ENCODE results near the gene TNKS1BP1. TPM values are rescaled to one million over a fixed set of nuclear protein-coding genes. Genes with fewer than 3 reads are reported as not detected.
"Not testable (repeated sequence)": the region's sequence is repeated elsewhere in the genome, so short reads cannot be mapped to it uniquely, and the experiment has no call there.

TNKS1BP1 gene, protein sequence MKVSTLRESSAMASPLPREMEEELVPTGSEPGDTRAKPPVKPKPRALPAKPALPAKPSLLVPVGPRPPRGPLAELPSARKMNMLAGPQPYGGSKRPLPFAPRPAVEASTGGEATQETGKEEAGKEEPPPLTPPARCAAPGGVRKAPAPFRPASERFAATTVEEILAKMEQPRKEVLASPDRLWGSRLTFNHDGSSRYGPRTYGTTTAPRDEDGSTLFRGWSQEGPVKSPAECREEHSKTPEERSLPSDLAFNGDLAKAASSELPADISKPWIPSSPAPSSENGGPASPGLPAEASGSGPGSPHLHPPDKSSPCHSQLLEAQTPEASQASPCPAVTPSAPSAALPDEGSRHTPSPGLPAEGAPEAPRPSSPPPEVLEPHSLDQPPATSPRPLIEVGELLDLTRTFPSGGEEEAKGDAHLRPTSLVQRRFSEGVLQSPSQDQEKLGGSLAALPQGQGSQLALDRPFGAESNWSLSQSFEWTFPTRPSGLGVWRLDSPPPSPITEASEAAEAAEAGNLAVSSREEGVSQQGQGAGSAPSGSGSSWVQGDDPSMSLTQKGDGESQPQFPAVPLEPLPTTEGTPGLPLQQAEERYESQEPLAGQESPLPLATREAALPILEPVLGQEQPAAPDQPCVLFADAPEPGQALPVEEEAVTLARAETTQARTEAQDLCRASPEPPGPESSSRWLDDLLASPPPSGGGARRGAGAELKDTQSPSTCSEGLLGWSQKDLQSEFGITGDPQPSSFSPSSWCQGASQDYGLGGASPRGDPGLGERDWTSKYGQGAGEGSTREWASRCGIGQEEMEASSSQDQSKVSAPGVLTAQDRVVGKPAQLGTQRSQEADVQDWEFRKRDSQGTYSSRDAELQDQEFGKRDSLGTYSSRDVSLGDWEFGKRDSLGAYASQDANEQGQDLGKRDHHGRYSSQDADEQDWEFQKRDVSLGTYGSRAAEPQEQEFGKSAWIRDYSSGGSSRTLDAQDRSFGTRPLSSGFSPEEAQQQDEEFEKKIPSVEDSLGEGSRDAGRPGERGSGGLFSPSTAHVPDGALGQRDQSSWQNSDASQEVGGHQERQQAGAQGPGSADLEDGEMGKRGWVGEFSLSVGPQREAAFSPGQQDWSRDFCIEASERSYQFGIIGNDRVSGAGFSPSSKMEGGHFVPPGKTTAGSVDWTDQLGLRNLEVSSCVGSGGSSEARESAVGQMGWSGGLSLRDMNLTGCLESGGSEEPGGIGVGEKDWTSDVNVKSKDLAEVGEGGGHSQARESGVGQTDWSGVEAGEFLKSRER (N-terminal part only)
- 10 to 100 TPM in 1 of 2 donors, 1 to 10 TPM in 1; 5.6 to 17.7 TPM for total RNA-seq

DNA sequence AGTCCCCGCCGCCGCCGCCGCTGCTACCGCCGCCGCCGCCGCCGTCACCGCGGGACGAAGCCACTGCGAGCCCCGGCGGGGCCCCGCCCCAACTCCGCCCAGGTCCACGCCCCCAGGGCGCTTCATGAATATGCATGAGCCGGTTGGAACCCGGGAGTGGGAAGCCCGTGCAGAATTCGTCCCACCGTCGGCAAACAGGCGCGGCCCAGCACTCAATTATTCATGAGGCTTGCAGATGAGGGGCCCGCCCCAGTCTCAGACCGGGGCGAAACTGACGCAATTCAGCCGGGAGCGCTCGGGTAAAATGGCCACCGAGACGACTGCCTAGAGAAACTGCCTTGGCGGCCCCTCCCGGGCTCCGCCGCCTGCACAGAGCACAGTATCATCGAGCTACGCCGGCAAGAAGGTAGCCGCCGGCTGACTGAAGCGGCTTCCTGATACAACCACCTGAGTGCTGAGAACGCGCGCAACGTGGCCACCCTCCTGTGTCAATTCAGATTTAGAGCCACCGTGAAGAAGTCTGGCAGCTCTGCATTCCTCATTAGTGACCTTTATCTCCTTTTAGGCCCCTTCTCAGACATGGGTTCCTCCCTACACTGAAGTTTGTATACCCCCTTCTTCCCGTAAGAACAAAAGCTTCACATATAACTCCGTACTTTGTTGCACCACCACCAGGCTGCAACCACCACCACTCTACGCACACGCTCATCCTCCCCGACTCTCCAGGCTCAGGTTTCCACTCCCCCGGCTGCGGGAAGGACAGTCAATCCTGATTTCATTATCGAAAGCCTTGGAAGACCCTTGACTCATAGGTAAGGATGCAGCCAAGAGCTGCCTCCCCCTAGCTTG is at the start of gene TNKS1BP1:
TSS of gene TNKS1BP1 (minus strand) at position 67 of the 849 bp plus-strand sequence. CDS start 3,067 bp downstream, outside the sequence.
- H3K36me3 Mint-ChIP-seq, result peaks cover 37 to 46% of the 10 kb centered on the region in 2 donors
- ATAC-seq (peak; percentile 91 to 93), DNase-seq (ENCODE audit: low spot score in 2 of 2) (peak; percentile 84 to 91)
- H3K27ac Mint-ChIP-seq, result peak within 1 kb of the TSS; percentile 87 to 97
- no peaks in the 10 kb centered on the region for H3K9me3 Mint-ChIP-seq

DNA sequence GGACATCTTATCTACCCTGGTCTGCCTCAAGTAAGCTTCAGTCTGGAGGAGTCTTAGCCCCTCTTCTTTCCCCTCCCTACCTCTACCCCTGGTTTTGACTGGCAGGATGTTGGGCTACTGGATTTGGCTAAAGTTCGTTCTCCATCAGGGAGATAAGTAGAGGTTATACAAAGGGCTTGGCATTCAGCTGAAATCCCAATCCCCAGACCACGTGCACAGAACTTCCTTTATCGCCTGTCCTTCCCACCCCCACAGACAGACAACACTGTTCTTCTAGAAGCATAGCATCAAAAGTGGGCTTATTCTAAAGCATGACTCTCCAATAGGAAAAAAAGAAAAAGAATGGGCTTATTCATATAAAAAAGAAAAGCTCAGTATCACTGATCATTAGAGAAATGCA is 48.4 kb upstream of the TNKS1BP1 start:
- H3K27ac Mint-ChIP-seq, result no peak overlapping the region
- H3K9me3 Mint-ChIP-seq, result no peaks in the 10 kb centered on the region
- DNase-seq (ENCODE audit: low spot score in 2 of 2) (no peak), ATAC-seq (no peak)
- no peaks in the 10 kb centered on the region for H3K36me3 Mint-ChIP-seq

DNA sequence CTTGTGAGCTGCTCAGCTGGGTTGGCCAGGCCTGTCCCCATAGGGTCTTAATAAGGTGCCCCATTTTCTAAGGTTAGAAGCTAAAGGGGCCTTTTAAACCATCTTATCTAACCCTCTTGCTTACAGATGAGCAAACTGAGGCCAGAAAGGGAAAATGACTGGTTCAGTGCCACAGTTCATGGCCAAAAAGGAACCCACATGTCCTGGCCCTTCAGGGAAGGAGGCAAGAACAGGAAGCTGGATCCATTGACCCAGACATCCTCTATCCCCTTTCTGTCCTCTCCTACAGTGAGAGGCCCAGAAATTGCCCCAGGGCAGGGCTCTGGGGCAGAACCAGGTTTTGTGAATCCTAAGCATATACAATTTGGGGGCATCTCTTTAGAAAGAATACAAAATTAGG is 46.2 kb upstream of the TNKS1BP1 start:
- Mint-ChIP-seq H3K9me3 (no peaks in the 10 kb centered on the region), H3K27ac (no peak overlapping the region), H3K36me3 (no peaks in the 10 kb centered on the region)
- DNase-seq (ENCODE audit: low spot score in 2 of 2) (no peak), ATAC-seq (no peak)

DNA sequence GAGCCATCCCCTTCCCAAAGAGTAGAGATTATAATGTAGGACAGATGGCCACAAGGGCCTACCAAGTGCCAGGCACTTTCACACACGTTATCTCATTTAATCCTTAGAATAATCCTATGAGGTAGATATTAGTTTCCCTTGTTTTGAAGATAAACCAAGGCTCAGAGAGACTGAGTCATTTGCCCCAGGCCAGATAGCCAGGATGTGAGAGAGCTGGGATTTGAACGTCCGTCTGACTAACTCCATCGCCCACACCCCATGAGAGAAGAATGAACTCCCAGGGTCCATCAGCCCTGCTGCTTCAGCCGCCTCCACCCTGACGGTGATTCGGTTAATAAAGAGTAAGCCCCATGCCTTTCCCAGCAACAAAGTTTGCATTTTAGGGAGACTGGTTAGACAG is 45.5 kb upstream of the TNKS1BP1 start:
- DNase-seq (ENCODE audit: low spot score in 2 of 2) (no peak), ATAC-seq (no peak)
- Mint-ChIP-seq H3K9me3 (no peaks in the 10 kb centered on the region), H3K27ac (peak overlapping the region in 1 of 2 donors; percentile 22), H3K36me3 (no peaks in the 10 kb centered on the region)

DNA sequence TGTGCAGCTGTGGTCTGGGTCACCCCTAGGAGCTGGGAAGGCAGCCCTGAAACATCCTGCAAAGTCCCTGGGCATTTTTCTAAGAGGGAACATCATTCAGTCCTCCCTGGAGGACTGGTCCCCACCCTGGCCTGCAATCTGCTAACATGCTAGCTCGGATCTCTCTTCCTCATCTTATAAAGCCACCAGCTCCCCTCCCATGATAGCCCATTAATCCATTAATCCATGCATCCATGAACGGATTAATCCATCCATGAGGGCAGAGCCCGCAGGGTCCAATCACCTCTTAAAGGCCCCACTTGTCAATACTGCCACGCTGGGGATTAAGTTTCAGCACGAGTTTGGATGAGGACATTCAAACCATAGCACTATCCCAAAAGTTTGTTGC is 44.1 kb upstream of the TNKS1BP1 start:
- DNase-seq (ENCODE audit: low spot score in 2 of 2) (no peak), ATAC-seq (no peak)
- no peaks in the 10 kb centered on the region for H3K9me3 Mint-ChIP-seq
- no peaks in the 10 kb centered on the region for H3K36me3 Mint-ChIP-seq
- H3K27ac Mint-ChIP-seq, result no peak overlapping the region

DNA sequence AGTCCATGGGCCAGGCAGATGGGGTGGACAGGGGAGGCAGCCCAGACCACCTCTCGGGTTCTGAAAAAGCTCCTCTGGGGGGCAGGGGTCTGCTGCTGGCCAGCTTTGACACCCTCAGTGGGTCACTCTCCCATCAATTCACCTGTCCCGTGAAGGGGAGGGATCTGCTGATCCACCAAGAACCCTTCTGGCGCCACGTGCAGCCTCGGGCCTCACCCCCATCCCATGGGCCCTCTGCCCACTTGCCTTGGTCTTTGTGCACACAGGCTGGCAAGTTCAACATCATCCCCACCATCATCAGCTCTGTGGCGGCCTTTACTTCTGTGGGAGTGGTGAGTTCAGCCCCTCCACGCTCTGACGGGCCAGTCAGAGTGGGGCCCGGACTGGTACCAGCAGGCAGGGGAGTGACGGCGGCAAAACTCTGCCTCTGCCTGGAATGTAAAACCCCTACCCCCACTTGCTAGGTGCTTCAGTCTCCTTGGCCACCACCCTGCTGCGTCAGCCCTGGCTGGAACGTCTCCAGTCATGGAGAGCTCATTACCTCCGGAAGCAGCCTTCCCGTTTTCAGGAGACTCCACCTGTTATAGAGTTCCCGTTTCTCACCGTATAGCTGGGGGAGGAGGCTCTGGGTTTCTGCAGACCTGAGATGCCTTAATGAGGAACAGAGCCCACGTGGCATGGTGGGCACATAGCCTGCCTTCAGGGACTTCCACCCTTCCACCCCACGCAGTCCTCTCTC is 43.5 kb upstream of the TNKS1BP1 start:
- ATAC-seq (no peak), DNase-seq (ENCODE audit: low spot score in 2 of 2) (no peak)
- Mint-ChIP-seq H3K36me3 (no peaks in the 10 kb centered on the region), H3K9me3 (no peaks in the 10 kb centered on the region), H3K27ac (no peak overlapping the region)

DNA sequence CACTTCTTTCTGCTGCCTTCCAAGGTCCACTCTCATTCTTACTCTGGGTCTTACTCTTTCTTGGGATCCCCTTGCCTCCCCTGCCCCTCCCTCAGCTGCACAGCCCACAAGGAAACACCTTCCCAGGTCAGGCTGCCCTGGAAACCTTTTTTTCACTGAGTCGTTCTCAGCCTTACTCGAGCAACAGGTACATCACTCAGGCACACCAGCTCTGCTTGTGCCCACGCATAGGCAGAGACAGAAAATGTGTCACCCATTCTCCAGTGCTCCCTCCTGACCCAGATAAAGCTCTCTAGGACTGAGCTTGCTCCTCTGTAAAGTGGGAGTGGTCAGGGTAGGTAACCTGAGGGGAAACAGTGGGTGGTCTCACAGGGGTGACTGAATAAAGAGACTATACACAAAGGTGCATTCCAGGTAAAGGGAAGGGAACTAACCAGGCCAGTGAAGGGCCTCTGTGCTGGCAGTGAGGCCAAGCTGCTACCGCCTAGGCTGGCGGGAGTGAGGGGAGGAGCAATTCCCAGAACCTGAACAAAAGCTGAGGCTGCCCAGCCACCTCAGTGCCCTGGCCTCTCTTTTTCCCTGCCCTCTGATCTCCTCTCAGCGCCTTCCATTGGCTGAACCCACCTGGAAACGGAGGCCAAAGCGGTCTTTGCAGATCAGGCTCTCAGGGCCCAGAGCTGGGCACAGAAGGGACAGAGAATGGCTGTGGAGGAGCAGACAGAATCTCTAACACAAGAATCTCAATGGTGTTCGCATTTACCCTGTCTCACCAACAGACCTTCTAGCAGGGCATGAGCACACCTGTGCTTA is 40.3 kb upstream of the TNKS1BP1 start:
- no peaks in the 10 kb centered on the region for H3K36me3 Mint-ChIP-seq
- H3K27ac Mint-ChIP-seq, result no peak overlapping the region
- no peak for DNase-seq (ENCODE audit: low spot score in 2 of 2)
- no peaks in the 10 kb centered on the region for H3K9me3 Mint-ChIP-seq
- ATAC-seq, result no peak

DNA sequence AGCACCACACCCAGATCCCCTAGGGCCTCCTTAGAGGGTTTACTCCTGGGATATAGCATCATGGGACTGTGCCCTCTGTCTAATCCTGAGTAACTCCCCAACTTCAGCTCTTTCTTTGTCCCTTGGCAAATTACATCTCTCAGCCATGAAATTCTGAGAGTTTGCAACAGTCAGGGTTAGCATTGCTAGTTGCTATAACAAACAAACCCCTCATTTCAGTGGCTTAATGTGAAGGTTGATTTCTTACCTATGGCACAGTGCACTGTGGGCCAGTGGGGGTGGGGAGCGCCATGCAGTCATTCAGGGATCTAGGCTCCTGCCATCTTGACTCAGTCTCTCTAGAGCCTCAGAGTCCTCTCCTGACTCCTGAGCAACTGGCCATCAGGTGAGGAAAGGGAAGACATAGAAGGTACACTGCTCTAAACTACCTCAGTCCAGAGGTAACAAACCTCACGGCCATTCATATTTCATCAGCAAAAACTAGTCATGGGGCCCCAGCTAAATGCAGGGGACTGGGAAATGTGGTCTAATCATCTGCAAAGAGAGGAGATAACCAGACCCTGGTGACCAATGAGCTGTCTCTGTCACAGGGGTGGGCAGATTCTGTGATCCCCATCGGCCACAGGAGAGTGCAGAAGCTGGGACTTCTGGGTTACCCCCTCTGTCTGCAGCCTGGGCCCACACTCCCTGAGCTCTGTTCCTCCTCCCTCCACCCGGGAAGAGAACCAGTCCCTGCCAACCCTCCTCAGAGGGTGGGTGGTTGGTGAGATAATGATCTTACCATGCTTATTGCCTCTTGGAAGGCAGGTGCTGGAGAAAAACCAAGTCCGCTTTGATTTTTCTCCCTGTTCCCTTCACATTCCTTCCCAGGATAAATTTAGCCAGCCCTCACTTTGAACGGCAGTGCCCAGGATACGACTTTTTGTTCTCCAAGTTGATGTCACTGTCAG is 38.7 kb upstream of the TNKS1BP1 start:
- Mint-ChIP-seq H3K36me3 (no peaks in the 10 kb centered on the region), H3K9me3 (no peaks in the 10 kb centered on the region), H3K27ac (no peak overlapping the region)
- no peak for ATAC-seq
- DNase-seq (ENCODE audit: low spot score in 2 of 2), result no peak

DNA sequence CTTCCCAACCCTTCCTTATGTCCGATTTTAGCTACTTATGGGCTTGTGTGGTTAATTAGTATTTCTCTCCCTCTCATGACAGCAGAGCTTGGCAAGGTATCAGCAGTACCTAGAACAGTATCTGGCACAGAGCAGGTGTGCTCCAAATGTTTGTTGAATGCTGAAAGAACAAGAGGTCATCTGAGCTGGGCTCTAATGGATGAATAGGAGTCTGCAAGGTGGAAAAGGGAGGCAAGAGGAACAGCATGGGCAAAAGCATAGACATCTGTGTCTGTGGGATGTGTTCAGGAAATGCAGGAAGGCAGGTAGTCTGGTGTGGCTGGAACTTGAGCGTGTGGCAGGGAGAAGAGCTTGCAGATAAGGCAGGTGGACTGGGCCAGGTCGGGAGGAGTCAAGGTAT is 37.2 kb upstream of the TNKS1BP1 start:
- no peak for ATAC-seq

DNA sequence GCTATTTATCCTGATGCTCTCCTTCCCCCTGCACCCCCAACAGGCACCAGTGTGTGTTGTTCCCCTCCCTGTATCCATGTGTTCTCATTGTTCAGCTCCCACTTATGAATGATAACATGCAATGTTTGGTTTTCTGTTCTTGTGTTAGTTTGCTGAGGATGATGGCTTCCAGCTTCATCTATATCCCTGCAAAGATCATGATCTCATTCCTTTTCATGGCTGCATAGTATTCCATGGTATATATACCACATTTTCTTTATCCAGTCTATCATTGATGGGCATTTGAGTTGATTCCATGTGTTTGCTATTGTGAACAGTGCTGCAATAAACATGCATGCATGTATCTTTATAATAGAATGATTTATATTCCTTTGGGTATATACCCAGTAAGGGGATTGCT is 36.7 kb upstream of the TNKS1BP1 start:
- H3K36me3 Mint-ChIP-seq; H3K27ac Mint-ChIP-seq; H3K9me3 Mint-ChIP-seq; DNase-seq (ENCODE audit: low spot score in 2 of 2); ATAC-seq: not testable (repeated sequence)

More for the DNA sequence above, 37.2 kb upstream of the TNKS1BP1 start:
- H3K36me3 Mint-ChIP-seq, result no peaks in the 10 kb centered on the region
- no peaks in the 10 kb centered on the region for H3K9me3 Mint-ChIP-seq
- H3K27ac Mint-ChIP-seq, result no peak overlapping the region
- no peak for DNase-seq (ENCODE audit: low spot score in 2 of 2)

DNA sequence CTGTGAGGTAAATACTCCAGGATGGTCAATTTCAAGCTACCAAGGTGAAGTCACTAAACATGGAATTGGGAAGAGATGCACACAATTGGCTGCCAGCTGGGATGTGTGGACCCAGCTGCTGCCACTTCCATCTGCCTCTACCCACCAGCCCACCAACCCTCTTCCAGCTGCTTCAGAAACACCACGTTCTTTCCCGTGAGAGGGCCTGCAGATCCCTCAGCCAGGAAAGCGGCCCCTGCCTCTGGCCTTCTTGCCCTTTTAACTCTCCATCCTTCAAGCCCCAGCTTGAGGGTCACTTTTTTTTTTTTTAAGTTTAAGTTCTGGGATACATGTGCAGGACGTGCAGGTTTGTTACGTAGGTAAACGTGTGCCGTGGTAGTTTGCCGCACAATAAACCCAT is 36.2 kb upstream of the TNKS1BP1 start:
- ATAC-seq, result no peak
- no peaks in the 10 kb centered on the region for H3K36me3 Mint-ChIP-seq
- no peak overlapping the region for H3K27ac Mint-ChIP-seq
- H3K9me3 Mint-ChIP-seq, result no peaks in the 10 kb centered on the region
- no peak for DNase-seq (ENCODE audit: low spot score in 2 of 2)

DNA sequence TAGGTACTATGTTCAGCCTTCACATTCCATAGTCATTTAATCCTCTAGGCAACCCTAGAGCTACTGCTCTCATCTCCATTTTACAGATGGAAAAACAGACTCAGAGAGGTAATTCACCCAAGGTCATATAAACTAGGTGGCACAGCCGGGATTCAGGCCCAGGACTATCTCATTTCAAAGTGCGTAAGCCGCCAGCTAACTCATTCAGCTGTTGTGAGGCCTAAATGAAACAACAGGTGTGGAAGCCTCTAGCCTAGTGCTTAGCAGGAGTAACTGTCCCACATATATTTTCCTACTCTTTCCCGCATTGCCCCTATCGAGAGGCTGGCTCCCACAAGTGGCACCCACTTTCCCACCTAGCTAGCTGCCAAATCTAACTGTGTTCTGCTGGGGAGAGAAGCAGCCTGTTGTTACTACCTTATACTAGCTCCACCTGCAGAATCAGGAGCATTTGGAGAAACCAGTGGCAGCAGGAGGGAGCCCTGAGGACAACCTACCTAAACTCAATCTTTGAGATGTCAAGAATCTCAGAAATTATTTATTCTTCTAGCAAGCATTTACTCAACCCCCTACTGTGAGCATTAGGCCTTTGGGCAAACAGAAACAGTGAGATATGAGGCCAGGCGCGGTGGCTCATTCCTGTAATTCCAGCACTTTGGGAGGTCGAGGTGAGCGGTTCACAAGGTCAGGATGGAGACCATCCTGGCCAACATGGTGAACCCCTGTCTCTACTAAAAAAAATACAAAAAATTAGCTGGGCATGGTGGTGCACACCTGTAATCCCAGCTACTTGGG is 35.3 kb upstream of the TNKS1BP1 start:
- Mint-ChIP-seq H3K9me3 (no peaks in the 10 kb centered on the region), H3K36me3 (no peaks in the 10 kb centered on the region), H3K27ac (no peak overlapping the region)
- ATAC-seq, result no peak
- DNase-seq (ENCODE audit: low spot score in 2 of 2), result no peak

DNA sequence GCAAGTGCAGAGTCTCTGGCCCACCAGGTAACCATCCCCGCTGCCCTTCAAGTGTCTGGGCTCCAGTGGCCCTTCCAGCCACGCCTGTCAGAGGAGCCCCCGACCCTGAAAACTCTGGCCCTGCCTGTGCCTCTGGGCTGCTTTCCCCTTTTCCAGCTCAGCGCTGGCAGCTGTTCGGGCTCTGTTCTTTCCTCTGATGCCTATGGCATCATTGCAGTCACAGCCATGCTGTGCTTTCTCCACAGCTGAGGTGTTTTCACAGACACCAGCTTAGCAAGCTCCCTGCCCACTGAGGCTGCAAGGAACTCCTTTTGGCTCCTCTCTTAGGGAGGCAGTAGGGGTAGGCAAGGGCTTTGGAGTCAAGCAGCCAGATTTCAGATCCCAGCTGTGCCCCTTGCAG is 34.6 kb upstream of the TNKS1BP1 start:
- no peak for ATAC-seq
- no peaks in the 10 kb centered on the region for H3K36me3 Mint-ChIP-seq
- no peak for DNase-seq (ENCODE audit: low spot score in 2 of 2)

More for the DNA sequence above, 34.6 kb upstream of the TNKS1BP1 start:
- H3K9me3 Mint-ChIP-seq, result no peaks in the 10 kb centered on the region
- no peak overlapping the region for H3K27ac Mint-ChIP-seq

Data from activated naive CD4-positive, alpha-beta T cell treated with anti-CD3 and anti-CD28 coated beads, Interleukin-2, amount 50 U/mL, for 72 hours (primary cell).